GM10248 (cell line): ENCODE data around the gene ARHGAP23.
A peak's percentile ranks its signal among the peaks of the same experiment; 100 is the strongest.

Experiments used
- CTCF ChIA-PET: fragments of 300-600 bp; sonication (Branson Sonifier 250); formaldehyde crosslinking; extraction: SDS; loops from one replicate; lab custom pipeline; 2021; ENCODE audit warnings: antibody characterized with exemption; lab: Yijun Ruan, JAX
- POLR2A ChIA-PET: fragments of 350-650 bp; sonication (Branson Sonifier 250); formaldehyde crosslinking; extraction: SDS; loops from one replicate; lab custom pipeline; 2020; ENCODE audit warnings: antibody characterized with exemption; lab: Yijun Ruan, JAX
- DNase-seq: peaks from one replicate; pipeline ENCODE4 v3.0.0; 2012; ENCODE audit errors: extremely low spot score
- CTCF ChIP-seq: IDR thresholded peaks from 2 replicates; pipeline ENCODE4 v1.5.1; 2012; ENCODE audit warnings: mild to moderate bottlenecking, low read depth; ENCODE audit errors: extremely low read depth, missing control alignments, control extremely low read depth

The ARHGAP23 gene

GRCh38 chr17:38401459-38401858, 26.8 kb upstream of the ARHGAP23 start:
- ChIA-PET CTCF (interaction anchor here (1.3 to 2.8 kb wide), 4 partner anchors 10 to 53 kb away, joined by 3 to 15 read pairs (median 4); no protein-coding TSS in a partner anchor), POLR2A (no interaction called here)
- TF ChIP-seq CTCF: no peak
- DNase-seq: no peak

- TF ChIP-seq CTCF: peak; percentile 12
- POLR2A ChIA-PET: no interaction called here
- CTCF ChIA-PET: interaction anchor here (1.3 to 2.0 kb wide), 4 partner anchors 9 to 36 kb away, joined by 3 to 6 read pairs (median 5); no protein-coding TSS in a partner anchor
- DNase-seq: no peak
Observed at GRCh38 chr17:38402897-38403296, 25.4 kb upstream of the ARHGAP23 start.

GRCh38 chr17:38403491-38403890, 24.8 kb upstream of the ARHGAP23 start:
- DNase-seq: no peak
- ChIA-PET POLR2A (no interaction called here), CTCF (interaction anchor here (0.9 to 2.0 kb wide), 5 partner anchors 8 to 52 kb away, joined by 3 to 6 read pairs (median 3); partner anchors contain the start of gene SOCS7)
- TF ChIP-seq CTCF: no peak

GRCh38 chr17:38404174-38404943, 23.9 kb upstream of the ARHGAP23 start:
- ChIA-PET POLR2A (no interaction called here), CTCF (interaction anchor here (0.6 to 2.0 kb wide), 6 partner anchors 10 to 55 kb away, joined by 3 to 6 read pairs (median 4); partner anchors contain the start of gene SOCS7)
- no peak for TF ChIP-seq CTCF
- DNase-seq: no peak

GRCh38 chr17:38405654-38406053, 22.6 kb upstream of the ARHGAP23 start:
- ChIA-PET CTCF (interaction anchor here (1.6 kb wide), 1 partner anchor 57 kb away, joined by 5 read pairs; no protein-coding TSS in a partner anchor), POLR2A (no interaction called here)
- no peak for DNase-seq
- TF ChIP-seq CTCF: no peak

GRCh38 chr17:38410201-38410600, 18.1 kb upstream of the ARHGAP23 start:
- CTCF ChIA-PET: interaction anchor here (7.9 kb wide), 1 partner anchor 60 kb away, joined by 282 read pairs; the partner anchor contains the start of genes GPR179 and SOCS7
- no peak for DNase-seq
- POLR2A ChIA-PET: no interaction called here
- no peak for TF ChIP-seq CTCF
